Keratinocyte (primary cell): Measurements from ENCODE around the gene SND1. TPM values are rescaled to one million over a fixed set of nuclear protein-coding genes. Genes with fewer than 3 reads are reported as not detected.

ENCODE experiments used
- DNase-seq: peaks from one replicate; pipeline ENCODE4 v3.0.0-alpha.2; 2011; ENCODE audit warnings: low read depth, missing footprints, low spot score
- FAIRE-seq: peaks from 2 replicates; lab custom pipeline; 2011; peaks lifted over from hg19 to GRCh38; lab: Jason Lieb, UNC
- H2AFZ ChIP-seq: 2 replicates; pipeline ENCODE4 v1.6.0; 2012; ENCODE audit warnings: low read length, control low read depth, inconsistent platforms; ENCODE audit not compliant: control insufficient read depth
- H3K27ac ChIP-seq: 2 replicates; pipeline ENCODE4 v1.5.1; 2011; ENCODE audit warnings: low read length; ENCODE audit not compliant: control insufficient read depth, insufficient read depth
- H3K27me3 ChIP-seq: 3 replicates; pipeline ENCODE4 v1.6.0; 2011; ENCODE audit warnings: low read length; ENCODE audit not compliant: control insufficient read depth, insufficient read depth; ENCODE audit errors: extremely low read depth
- H3K36me3 ChIP-seq, 2 experiments: 2 replicates in 1 of 2; 3 replicates in 1 of 2; pipeline ENCODE4 v1.5.1; 2011; ENCODE audit warnings: low read length in 2 of 2, mild to moderate bottlenecking in 1 of 2; ENCODE audit not compliant: control insufficient read depth in 2 of 2, insufficient read depth in 2 of 2; ENCODE audit errors: extremely low read depth in 1 of 2
- H3K4me1 ChIP-seq: 3 replicates; pipeline ENCODE4 v1.5.1; 2011; ENCODE audit warnings: low read length; ENCODE audit not compliant: control insufficient read depth, insufficient read depth; ENCODE audit errors: extremely low read depth
- H3K4me2 ChIP-seq: 3 replicates; pipeline ENCODE4 v1.6.0; 2011; ENCODE audit warnings: low read depth, low read length; ENCODE audit not compliant: control insufficient read depth, insufficient read depth; ENCODE audit errors: extremely low read depth
- H3K4me3 ChIP-seq, 3 experiments: fragments of 200-600 bp in 1 of 3; sonication (generic) in 1 of 3; 2 replicates in 2 of 3; 3 replicates in 1 of 3; pipeline ENCODE4 v1.5.1; 2011 to 2016; ENCODE audit warnings: low read length in 3 of 3, mild to moderate bottlenecking in 3 of 3, control low read depth in 2 of 3, inconsistent platforms in 1 of 3, low read depth in 1 of 3, mixed read lengths in 1 of 3, mixed run types in 1 of 3, moderate library complexity in 1 of 3; ENCODE audit not compliant: control insufficient read depth in 2 of 3, insufficient read depth in 2 of 3; ENCODE audit errors: extremely low read depth in 1 of 3
- H3K79me2 ChIP-seq: 2 replicates; pipeline ENCODE4 v1.6.0; 2012; ENCODE audit warnings: low read length; ENCODE audit not compliant: control insufficient read depth, insufficient read depth
- H3K9ac ChIP-seq: 3 replicates; pipeline ENCODE4 v1.6.0; 2011; ENCODE audit warnings: low read length; ENCODE audit not compliant: control insufficient read depth, insufficient read depth; ENCODE audit errors: extremely low read depth
- H3K9me1 ChIP-seq: 3 replicates; pipeline ENCODE4 v1.6.0; 2011; ENCODE audit warnings: low read length; ENCODE audit not compliant: control insufficient read depth, insufficient read depth; ENCODE audit errors: extremely low read depth
- H3K9me3 ChIP-seq: 2 replicates; pipeline ENCODE4 v1.5.1; 2012; ENCODE audit warnings: low read depth, low read length; ENCODE audit not compliant: control insufficient read depth
- H4K20me1 ChIP-seq: 3 replicates; pipeline ENCODE4 v1.6.0; 2011; ENCODE audit warnings: low read length; ENCODE audit not compliant: control insufficient read depth, insufficient read depth; ENCODE audit errors: extremely low read depth
- EZH2 ChIP-seq: IDR thresholded peaks from one replicate; pipeline ENCODE4 v1.6.1; 2012; ENCODE audit warnings: inconsistent platforms, mild to moderate bottlenecking, low read length, moderate library complexity
- dilution Hi-C: fragments of 300-500 bp; cut with MboI; formaldehyde crosslinking; loops from one replicate; pipeline ENCODE4 v1.7.0; 2020; ENCODE audit warnings: low sequenced_read_pairs; ENCODE audit not compliant: extremely low pct_ligation_motif_present
- polyA plus RNA-seq, 5 experiments: library from polyadenylated mRNA; depleted of rRNA in 3 of 5; stranded (reverse) in 3 of 5; stranded (forward) in 1 of 5; unstranded in 1 of 5; fragments of >200 nt; gene quantifications; 1 replicate in 1 of 5; 2 replicates in 3 of 5; 3 replicates in 1 of 5; pipeline versions ENCODE4 v1.2.1 to v1.2.3, GENCODE V29; 2011 to 2012; ENCODE audit warnings: missing spikeins in 2 of 5, low read depth in 1 of 5, low replicate concordance in 1 of 5
- TF ChIP-seq, protein P1 (sequence below), 3 experiments: IDR thresholded peaks in 1 of 3; conservative IDR thresholded peaks in 1 of 3; optimal IDR thresholded peaks in 1 of 3; 2 replicates in 2 of 3; 3 replicates in 1 of 3; pipeline versions ENCODE3 to v1.5.1; 2011; ENCODE audit warnings: low read length in 3 of 3, mild to moderate bottlenecking in 3 of 3, moderate library complexity in 2 of 3, control low read depth in 1 of 3, inconsistent platforms in 1 of 3; ENCODE audit not compliant: insufficient read depth in 2 of 3; ENCODE audit errors: extremely low read depth in 1 of 3

Gene SND1
- polyA plus RNA-seq, 1 donor (not counting 4 experiments of a cell fraction or from before 2014, with no cell fraction given) = 140 TPM

DNA sequence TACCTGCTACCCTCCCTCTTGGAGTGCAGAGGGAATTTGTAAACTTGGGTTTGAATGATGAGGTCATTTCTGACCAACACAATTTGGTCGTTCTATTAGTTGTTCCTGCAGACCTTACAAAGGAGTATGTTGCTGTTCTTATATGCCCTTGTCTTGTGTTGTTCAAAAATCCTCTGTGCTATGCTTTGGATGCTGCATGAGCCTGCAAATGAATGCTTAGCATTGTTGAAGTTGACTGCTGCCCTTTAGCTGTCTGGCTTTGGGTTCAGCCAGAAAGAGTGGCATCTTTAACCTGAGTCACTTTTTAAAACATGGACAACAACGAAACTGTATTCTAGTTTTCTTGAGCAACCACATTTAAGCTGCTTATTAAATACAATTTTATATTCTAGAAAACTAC is 80.3 kb downstream of the SND1 start:
- Histone ChIP-seq H3K9ac (no peak overlapping the region), H3K4me1 (no peaks in the 10 kb centered on the region), H3K9me3 (no peaks in the 10 kb centered on the region), H3K36me3 (peaks cover 14 to 25% of the 10 kb centered on the region in 2 experiments), H2AFZ (no peak overlapping the region), H3K79me2 (peaks cover 65% of the 10 kb centered on the region), H3K4me2 (no peak overlapping the region), H3K27ac (no peak overlapping the region), H3K27me3 (no peaks in the 10 kb centered on the region), H3K9me1 (no peaks in the 10 kb centered on the region), H4K20me1 (peaks cover 6% of the 10 kb centered on the region), H3K4me3 (no peak overlapping the region)
- DNase-seq (no peak), FAIRE-seq (no peak)
- dilution Hi-C loops = no loop called here
- TF ChIP-seq, protein P1, sequence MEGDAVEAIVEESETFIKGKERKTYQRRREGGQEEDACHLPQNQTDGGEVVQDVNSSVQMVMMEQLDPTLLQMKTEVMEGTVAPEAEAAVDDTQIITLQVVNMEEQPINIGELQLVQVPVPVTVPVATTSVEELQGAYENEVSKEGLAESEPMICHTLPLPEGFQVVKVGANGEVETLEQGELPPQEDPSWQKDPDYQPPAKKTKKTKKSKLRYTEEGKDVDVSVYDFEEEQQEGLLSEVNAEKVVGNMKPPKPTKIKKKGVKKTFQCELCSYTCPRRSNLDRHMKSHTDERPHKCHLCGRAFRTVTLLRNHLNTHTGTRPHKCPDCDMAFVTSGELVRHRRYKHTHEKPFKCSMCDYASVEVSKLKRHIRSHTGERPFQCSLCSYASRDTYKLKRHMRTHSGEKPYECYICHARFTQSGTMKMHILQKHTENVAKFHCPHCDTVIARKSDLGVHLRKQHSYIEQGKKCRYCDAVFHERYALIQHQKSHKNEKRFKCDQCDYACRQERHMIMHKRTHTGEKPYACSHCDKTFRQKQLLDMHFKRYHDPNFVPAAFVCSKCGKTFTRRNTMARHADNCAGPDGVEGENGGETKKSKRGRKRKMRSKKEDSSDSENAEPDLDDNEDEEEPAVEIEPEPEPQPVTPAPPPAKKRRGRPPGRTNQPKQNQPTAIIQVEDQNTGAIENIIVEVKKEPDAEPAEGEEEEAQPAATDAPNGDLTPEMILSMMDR (optimal IDR thresholded peaks at IDR 0.05 in 1 of 3, IDR thresholded peaks at IDR 0.05 in 1 of 3, conservative IDR thresholded peaks at IDR 0.05 in 1 of 3; ENCODE audit: extremely low read depth in 1 of 3, insufficient read depth in 2 of 3, low read length in 3 of 3) = no peak
- TF ChIP-seq EZH2 = no peak

DNA sequence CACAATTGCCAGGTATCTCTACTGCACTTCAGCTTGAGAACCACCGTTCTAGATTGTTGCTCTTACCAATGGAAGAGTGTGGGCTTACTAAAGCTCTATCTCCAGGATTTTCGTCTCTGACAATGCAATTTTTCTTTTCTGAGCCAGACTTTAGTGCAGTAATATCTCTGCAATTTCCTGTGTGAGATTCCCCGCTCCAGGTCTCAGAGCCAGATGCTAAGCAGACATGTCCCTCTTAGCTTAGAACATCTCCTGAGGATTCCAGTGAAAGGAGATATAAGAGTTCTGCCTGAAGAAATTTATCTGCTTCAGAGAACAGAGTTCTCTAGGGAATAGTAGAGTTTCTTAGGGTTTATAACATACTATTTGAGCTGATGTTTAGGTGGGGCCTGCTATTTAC is 82.0 kb downstream of the SND1 start:
- DNase-seq (no peak), FAIRE-seq (no peak)
- H3K4me3 ChIP-seq = no peak overlapping the region
- peaks cover 9% of the 10 kb centered on the region for H4K20me1 ChIP-seq
- H3K9me3 ChIP-seq = no peaks in the 10 kb centered on the region
- TF ChIP-seq EZH2 = no peak
- TF ChIP-seq, protein P1 (optimal IDR thresholded peaks at IDR 0.05 in 1 of 3, IDR thresholded peaks at IDR 0.05 in 1 of 3, conservative IDR thresholded peaks at IDR 0.05 in 1 of 3; ENCODE audit: extremely low read depth in 1 of 3, insufficient read depth in 2 of 3, low read length in 3 of 3) = no peak
- no peak overlapping the region for H3K9ac ChIP-seq
- H3K27me3 ChIP-seq = no peaks in the 10 kb centered on the region
- no peak overlapping the region for H2AFZ ChIP-seq
- H3K79me2 ChIP-seq = peaks cover 64% of the 10 kb centered on the region
- peaks cover 2% of the 10 kb centered on the region for H3K9me1 ChIP-seq
- H3K36me3 ChIP-seq = peaks cover 15 to 32% of the 10 kb centered on the region in 2 experiments
- dilution Hi-C loops = no loop called here
- H3K4me2 ChIP-seq = no peak overlapping the region
- H3K27ac ChIP-seq = no peak overlapping the region
- no peaks in the 10 kb centered on the region for H3K4me1 ChIP-seq
